Gastrocnemius medialis (tissue), 4 donors: ENCODE results near the gene PPP1R26. TPM values are rescaled to one million over a fixed set of nuclear protein-coding genes. Genes with fewer than 3 reads are reported as not detected.

Source experiments
- ATAC-seq, 2 donors: fragments of 150-250 bp; one replicate each; pipeline ENCODE4 v1.9.1; 2016
- DNase-seq, 2 donors: peaks; one replicate each; pipeline ENCODE4 v3.0.0-alpha.2; 2019
- H3K27ac ChIP-seq, 4 donors: fragments of 200-600 bp; sonication (generic); 1 replicate in 1 of 4; 2 replicates in 3 of 4; pipeline ENCODE4 v1.5.1; 2016 to 2018; ENCODE audit warnings: mild to moderate bottlenecking in 2 of 4, moderate library complexity in 1 of 4
- H3K27me3 ChIP-seq, 3 donors: fragments of 200-600 bp; sonication (generic) in 2 of 3; 1 replicate in 1 of 3; 2 replicates in 2 of 3; pipeline versions ENCODE4 v1.5.1 to v1.6.0; 2016 to 2019; ENCODE audit warnings: mild to moderate bottlenecking in 1 of 3, moderate library complexity in 1 of 3
- H3K36me3 ChIP-seq, 2 donors: fragments of 200-600 bp; sonication (generic) in 1 of 2; one replicate each; pipeline ENCODE4 v1.5.1; 2017 to 2018
- H3K4me1 ChIP-seq, 2 donors: fragments of 200-600 bp; sonication (generic) in 1 of 2; one replicate each; pipeline ENCODE4 v1.5.1; 2016 to 2017; ENCODE audit warnings: mild to moderate bottlenecking in 2 of 2
- H3K4me3 ChIP-seq, 4 donors: fragments of 200-600 bp; sonication (generic) in 3 of 4; 1 replicate in 1 of 4; 2 replicates in 3 of 4; pipeline ENCODE4 v1.5.1; 2016 to 2019; ENCODE audit warnings: mild to moderate bottlenecking in 2 of 4
- H3K9me3 ChIP-seq, 3 donors: fragments of 200-600 bp; sonication (generic) in 2 of 3; 1 replicate in 1 of 3; 2 replicates in 2 of 3; pipeline ENCODE4 v1.5.1; 2016 to 2019
- CTCF ChIP-seq, 5 experiments: fragments of 450-650 bp in 3 of 5; fragments of 200-600 bp in 2 of 5; sonication (generic) in 2 of 5; IDR thresholded peaks in 4 of 5; conservative IDR thresholded peaks in 1 of 5; 1 replicate in 4 of 5; 2 replicates in 1 of 5; pipeline ENCODE4 v1.5.1; 2016 to 2019; ENCODE audit warnings: antibody characterized with exemption in 5 of 5, mild to moderate bottlenecking in 3 of 5, moderate library complexity in 3 of 5
- POLR2A ChIP-seq, 2 donors: fragments of 450-650 bp; IDR thresholded peaks; one replicate each; pipeline ENCODE4 v1.6.1; 2017; ENCODE audit warnings: antibody characterized with exemption in 2 of 2, mild to moderate bottlenecking in 2 of 2, moderate library complexity in 2 of 2
- in situ Hi-C, 4 donors: fragments of 200-750 bp; cut with MboI; loops; one replicate each; pipeline versions ENCODE4 v1.15.0 to v1.8.0; 2017; ENCODE audit warnings: low sequenced_read_pairs in 4 of 4
- intact Hi-C: fragments of 100-400 bp; cut with DNase I; formaldehyde crosslinking; loops from one replicate; pipeline ENCODE4 v1.15.1; 2023; ENCODE audit warnings: low total_unique reads
- total RNA-seq, 4 donors: library from RNA; depleted of rRNA; stranded (reverse); fragments of >200 nt; gene quantifications; one replicate each; pipeline versions ENCODE4 v1.1.0 to v1.2.3, GENCODE V29; 2016

The PPP1R26 gene
- total RNA-seq, 4 donors from 2014 or later = 2.6 to 7.1 (median 5.1) TPM

- TF ChIP-seq POLR2A (IDR thresholded peaks at IDR 0.05) (no peak), CTCF (IDR thresholded peaks at IDR 0.05 in 4 of 5, conservative IDR thresholded peaks at IDR 0.05 in 1 of 5) (no peak)
- Histone ChIP-seq H3K36me3 (no peaks in the 10 kb centered on the region), H3K9me3 (no peaks in the 10 kb centered on the region), H3K4me3 (no peak overlapping the region), H3K27me3 (peaks cover 0 to 2% (median 0%) of the 10 kb centered on the region in 3 donors), H3K4me1 (no peaks in the 10 kb centered on the region), H3K27ac (no peak overlapping the region)
- in situ Hi-C loops (no loop called here), intact Hi-C loops (no loop called here)
- DNase-seq (no peak), ATAC-seq (no peak)
These were observed 36.7 kb downstream of the PPP1R26 start for GRCh38 chr9:135516132-135516860.

- in situ Hi-C loops = no loop called here
- H3K27ac ChIP-seq = no peak overlapping the region
These were observed 37.8 kb downstream of the PPP1R26 start for GRCh38 chr9:135517407-135517822.

GRCh38 chr9:135519179-135519971 is 39.8 kb downstream of the PPP1R26 start:
- Histone ChIP-seq H3K27ac (no peak overlapping the region), H3K27me3 (peaks cover 0 to 7% (median 0%) of the 10 kb centered on the region in 3 donors), H3K9me3 (no peaks in the 10 kb centered on the region), H3K4me3 (no peak overlapping the region), H3K36me3 (no peaks in the 10 kb centered on the region), H3K4me1 (no peaks in the 10 kb centered on the region)
- DNase-seq = no peak
- TF ChIP-seq POLR2A (IDR thresholded peaks at IDR 0.05) (no peak), CTCF (IDR thresholded peaks at IDR 0.05 in 4 of 5, conservative IDR thresholded peaks at IDR 0.05 in 1 of 5) (no peak)
- intact Hi-C loops = no loop called here
- no peak for ATAC-seq
- in situ Hi-C loops = no loop called here

More at GRCh38 chr9:135517407-135517822, 37.8 kb downstream of the PPP1R26 start:
- Histone ChIP-seq H3K36me3 (no peaks in the 10 kb centered on the region), H3K4me1 (no peaks in the 10 kb centered on the region), H3K27me3 (peaks cover 0 to 4% (median 0%) of the 10 kb centered on the region in 3 donors), H3K9me3 (no peaks in the 10 kb centered on the region), H3K4me3 (no peak overlapping the region)
- ATAC-seq (no peak), DNase-seq (no peak)
- intact Hi-C loops = no loop called here
- no peak for TF ChIP-seq POLR2A (IDR thresholded peaks at IDR 0.05)
- TF ChIP-seq CTCF (IDR thresholded peaks at IDR 0.05 in 4 of 5, conservative IDR thresholded peaks at IDR 0.05 in 1 of 5) = no peak

DNA sequence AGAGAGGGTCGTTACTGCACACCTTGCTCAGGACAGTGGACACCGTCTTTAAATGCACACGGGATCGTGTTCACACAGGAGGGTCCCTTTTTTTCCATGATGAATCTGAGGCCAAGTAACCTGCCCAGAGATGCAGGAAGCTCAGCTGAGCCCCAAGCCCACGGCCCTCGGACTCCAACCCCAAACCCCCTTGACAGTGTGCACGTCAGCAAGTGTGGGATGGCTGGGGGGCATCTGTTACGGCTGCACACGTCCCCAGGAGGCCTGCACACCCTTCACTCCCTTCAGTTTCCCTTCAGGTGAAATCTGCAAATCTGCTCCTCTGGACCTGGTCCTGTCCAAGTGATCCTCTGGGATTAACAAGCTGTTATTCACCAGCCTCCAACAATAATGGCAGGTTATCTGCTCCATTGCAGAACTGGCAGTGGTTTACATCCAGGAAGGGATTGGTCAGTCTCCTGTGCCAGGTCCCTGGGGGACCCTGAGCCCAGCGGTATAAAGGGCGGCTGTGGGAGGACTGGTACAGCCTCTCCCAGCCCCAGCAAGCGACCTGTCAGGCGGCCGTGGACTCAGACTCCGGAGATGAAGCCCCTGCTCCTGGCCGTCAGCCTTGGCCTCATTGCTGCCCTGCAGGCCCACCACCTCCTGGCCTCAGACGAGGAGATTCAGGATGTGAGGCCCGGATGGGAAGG is 41.5 kb downstream of the PPP1R26 start, which contains the start of gene LCN1:
Gene LCN1, plus strand, starts transcription at position 525 of the 692 bp plus-strand sequence. Its CDS starts 58 bp downstream, at position 583.
- Histone ChIP-seq H3K36me3 (no peaks in the 10 kb centered on the region), H3K4me3 (no peak within 1 kb of the TSS), H3K4me1 (no peaks in the 10 kb centered on the region), H3K27ac (no peak within 1 kb of the TSS), H3K27me3 (peaks cover 0 to 7% (median 0%) of the 10 kb centered on the region in 3 donors), H3K9me3 (no peaks in the 10 kb centered on the region)
- intact Hi-C loops (no loop called here), in situ Hi-C loops (no loop called here)
- no peak for TF ChIP-seq POLR2A (IDR thresholded peaks at IDR 0.05)
- no peak for TF ChIP-seq CTCF (IDR thresholded peaks at IDR 0.05 in 4 of 5, conservative IDR thresholded peaks at IDR 0.05 in 1 of 5)
- DNase-seq = no peak
- ATAC-seq = no peak
